Measurements from ENCODE around the gene TCFL5.

- TF ChIP-seq, protein P1, sequence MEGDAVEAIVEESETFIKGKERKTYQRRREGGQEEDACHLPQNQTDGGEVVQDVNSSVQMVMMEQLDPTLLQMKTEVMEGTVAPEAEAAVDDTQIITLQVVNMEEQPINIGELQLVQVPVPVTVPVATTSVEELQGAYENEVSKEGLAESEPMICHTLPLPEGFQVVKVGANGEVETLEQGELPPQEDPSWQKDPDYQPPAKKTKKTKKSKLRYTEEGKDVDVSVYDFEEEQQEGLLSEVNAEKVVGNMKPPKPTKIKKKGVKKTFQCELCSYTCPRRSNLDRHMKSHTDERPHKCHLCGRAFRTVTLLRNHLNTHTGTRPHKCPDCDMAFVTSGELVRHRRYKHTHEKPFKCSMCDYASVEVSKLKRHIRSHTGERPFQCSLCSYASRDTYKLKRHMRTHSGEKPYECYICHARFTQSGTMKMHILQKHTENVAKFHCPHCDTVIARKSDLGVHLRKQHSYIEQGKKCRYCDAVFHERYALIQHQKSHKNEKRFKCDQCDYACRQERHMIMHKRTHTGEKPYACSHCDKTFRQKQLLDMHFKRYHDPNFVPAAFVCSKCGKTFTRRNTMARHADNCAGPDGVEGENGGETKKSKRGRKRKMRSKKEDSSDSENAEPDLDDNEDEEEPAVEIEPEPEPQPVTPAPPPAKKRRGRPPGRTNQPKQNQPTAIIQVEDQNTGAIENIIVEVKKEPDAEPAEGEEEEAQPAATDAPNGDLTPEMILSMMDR (IDR thresholded peaks at IDR 0.05), result no peak
- TF ChIP-seq POLR2AphosphoS5 (IDR thresholded peaks at IDR 0.05), result no peak
- no peak for TF ChIP-seq POLR2A (IDR thresholded peaks at IDR 0.05)
- TF ChIP-seq EP300 (IDR thresholded peaks at IDR 0.05), result no peak
Observed at GRCh38 chr20:62811320-62811719, 50.3 kb downstream of the TCFL5 start.
